Measurements from ENCODE around the gene DDX19B.
"Not testable (repeated sequence)": the region's sequence is repeated elsewhere in the genome, so short reads cannot be mapped to it uniquely, and the experiment has no call there.

The DDX19B gene

DNA sequence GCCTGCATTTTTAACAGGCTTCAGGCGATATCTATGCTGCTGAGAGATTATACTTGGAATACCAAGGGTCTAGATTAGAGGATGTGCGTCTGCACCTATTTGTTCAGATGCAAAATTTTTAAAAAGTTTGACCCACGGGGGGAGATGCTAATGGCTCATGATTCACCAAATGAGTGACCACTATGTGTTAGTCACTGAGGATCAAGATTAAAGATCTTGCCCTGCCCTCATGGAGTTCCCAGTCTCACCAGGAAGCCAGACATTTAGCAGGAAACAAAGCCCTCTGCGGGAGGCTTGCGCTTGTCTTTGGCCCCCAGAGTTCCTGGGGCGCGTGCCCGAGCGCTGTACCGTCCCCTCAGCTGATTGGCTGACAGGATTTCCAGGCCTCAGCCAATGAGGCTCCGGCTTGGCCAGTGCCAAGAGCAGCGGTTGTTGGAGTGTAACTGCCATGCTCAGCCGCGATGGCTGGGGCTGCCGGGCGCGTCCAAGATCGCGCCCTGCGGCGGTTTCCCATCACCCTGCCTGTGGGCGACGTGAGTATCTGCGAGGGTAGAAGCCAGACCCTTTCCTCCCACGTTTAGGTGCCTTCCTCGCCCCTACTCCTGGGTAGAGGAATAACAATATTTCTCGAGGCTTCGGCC, 4.5 kb upstream of the DDX19B start:
- TF ChIP-seq, protein P1, sequence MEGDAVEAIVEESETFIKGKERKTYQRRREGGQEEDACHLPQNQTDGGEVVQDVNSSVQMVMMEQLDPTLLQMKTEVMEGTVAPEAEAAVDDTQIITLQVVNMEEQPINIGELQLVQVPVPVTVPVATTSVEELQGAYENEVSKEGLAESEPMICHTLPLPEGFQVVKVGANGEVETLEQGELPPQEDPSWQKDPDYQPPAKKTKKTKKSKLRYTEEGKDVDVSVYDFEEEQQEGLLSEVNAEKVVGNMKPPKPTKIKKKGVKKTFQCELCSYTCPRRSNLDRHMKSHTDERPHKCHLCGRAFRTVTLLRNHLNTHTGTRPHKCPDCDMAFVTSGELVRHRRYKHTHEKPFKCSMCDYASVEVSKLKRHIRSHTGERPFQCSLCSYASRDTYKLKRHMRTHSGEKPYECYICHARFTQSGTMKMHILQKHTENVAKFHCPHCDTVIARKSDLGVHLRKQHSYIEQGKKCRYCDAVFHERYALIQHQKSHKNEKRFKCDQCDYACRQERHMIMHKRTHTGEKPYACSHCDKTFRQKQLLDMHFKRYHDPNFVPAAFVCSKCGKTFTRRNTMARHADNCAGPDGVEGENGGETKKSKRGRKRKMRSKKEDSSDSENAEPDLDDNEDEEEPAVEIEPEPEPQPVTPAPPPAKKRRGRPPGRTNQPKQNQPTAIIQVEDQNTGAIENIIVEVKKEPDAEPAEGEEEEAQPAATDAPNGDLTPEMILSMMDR (IDR thresholded peaks at IDR 0.05; ENCODE audit: low read depth, low read length) = no peak
- no peak for DNase-seq (ENCODE audit: extremely low read depth, low read depth)

GRCh38 chr16:70295634-70296033, 3.4 kb upstream of the DDX19B start:
- DNase-seq (ENCODE audit: extremely low read depth, low read depth) = no peak
- TF ChIP-seq, protein P1 (IDR thresholded peaks at IDR 0.05; ENCODE audit: low read depth, low read length) = no peak

- TF ChIP-seq, protein P1 (IDR thresholded peaks at IDR 0.05; ENCODE audit: low read depth, low read length) = no peak
- no peak for DNase-seq (ENCODE audit: extremely low read depth, low read depth)
These were observed 2.1 kb downstream of the DDX19B start for GRCh38 chr16:70301121-70301520.

DNA sequence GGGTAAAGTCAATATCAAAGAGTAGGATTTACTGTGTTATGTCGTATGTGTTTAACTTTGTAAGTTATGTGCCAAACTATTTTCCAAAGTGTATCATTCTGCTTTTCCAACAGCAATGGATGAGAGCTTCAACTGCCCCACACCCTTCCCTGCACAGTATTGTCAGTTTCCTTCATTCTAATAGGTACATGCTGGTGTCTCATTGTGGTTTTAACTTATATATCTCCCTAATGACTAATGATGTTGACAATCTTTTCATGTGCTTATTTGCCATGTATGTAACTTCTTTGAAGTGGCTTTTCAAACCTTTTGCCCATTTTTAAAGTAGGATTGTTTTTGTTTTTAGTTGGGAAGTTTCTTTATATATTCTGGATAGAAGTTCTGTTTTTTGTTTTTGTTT, 3.8 kb downstream of the DDX19B start:
- no peak for DNase-seq (ENCODE audit: extremely low read depth, low read depth)
- TF ChIP-seq, protein P1 (IDR thresholded peaks at IDR 0.05; ENCODE audit: low read depth, low read length) = no peak

GRCh38 chr16:70304892-70305448, 6.0 kb downstream of the DDX19B start:
- DNase-seq (ENCODE audit: extremely low read depth, low read depth) = no peak
- TF ChIP-seq, protein P1 (IDR thresholded peaks at IDR 0.05; ENCODE audit: low read depth, low read length) = no peak

- TF ChIP-seq, protein P1 (IDR thresholded peaks at IDR 0.05; ENCODE audit: low read depth, low read length) = no peak
- DNase-seq (ENCODE audit: extremely low read depth, low read depth) = no peak
These were observed 7.9 kb downstream of the DDX19B start for GRCh38 chr16:70306880-70307279.

GRCh38 chr16:70307726-70308125, 8.7 kb downstream of the DDX19B start:
- not testable (repeated sequence) for DNase-seq (ENCODE audit: extremely low read depth, low read depth)

DNA sequence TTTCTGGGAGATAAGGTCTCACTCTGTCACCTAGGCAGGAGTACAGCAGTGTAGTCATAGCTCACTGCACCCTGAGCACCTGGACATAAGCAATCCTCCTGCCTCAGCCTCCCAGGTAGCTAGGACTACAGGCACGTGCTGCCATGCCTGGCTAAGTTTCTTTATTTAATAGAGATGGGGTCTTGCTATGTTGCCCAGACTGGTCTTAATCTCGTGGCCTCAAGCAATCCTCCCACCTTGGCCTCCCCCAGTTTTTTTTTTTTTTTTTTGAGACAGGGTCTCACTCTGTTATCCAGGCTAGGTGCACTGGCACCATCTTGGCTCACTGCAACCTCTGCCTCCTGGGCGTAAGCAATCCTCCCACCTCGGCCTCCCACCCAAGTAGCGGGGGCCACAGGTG, 21.1 kb downstream of the DDX19B start:
- DNase-seq (ENCODE audit: extremely low read depth, low read depth) = no peak
- TF ChIP-seq, protein P1 (IDR thresholded peaks at IDR 0.05; ENCODE audit: low read depth, low read length) = no peak
